Osteocyte (in vitro differentiated cells): ENCODE results near the gene SMIM38. TPM values are rescaled to one million over a fixed set of nuclear protein-coding genes. Genes with fewer than 3 reads are reported as not detected.

Experiments used
- DNase-seq: peaks from one replicate; pipeline ENCODE4 v3.0.0; 2021; ENCODE audit warnings: mixed read lengths; ENCODE audit not compliant: unreplicated experiment; ENCODE audit errors: extremely low spot score
- H3K27ac Mint-ChIP-seq: one replicate; pipeline ENCODE4 v1.8.0; 2021; ENCODE audit warnings: mild to moderate bottlenecking, mixed read lengths; ENCODE audit not compliant: unreplicated experiment
- H3K27me3 Mint-ChIP-seq: one replicate; pipeline ENCODE4 v1.8.0; 2021; ENCODE audit warnings: mixed read lengths; ENCODE audit not compliant: unreplicated experiment
- H3K36me3 Mint-ChIP-seq: one replicate; pipeline ENCODE4 v1.8.0; 2021; ENCODE audit warnings: mixed read lengths; ENCODE audit not compliant: unreplicated experiment
- H3K4me1 Mint-ChIP-seq: one replicate; pipeline ENCODE4 v1.8.0; 2021; ENCODE audit warnings: mixed read lengths; ENCODE audit not compliant: unreplicated experiment
- H3K4me3 Mint-ChIP-seq: one replicate; pipeline ENCODE4 v1.8.0; 2021; ENCODE audit warnings: mild to moderate bottlenecking, moderate library complexity, mixed read lengths; ENCODE audit not compliant: unreplicated experiment
- H3K9me3 Mint-ChIP-seq: one replicate; pipeline ENCODE4 v1.8.0; 2021; ENCODE audit warnings: mixed read lengths; ENCODE audit not compliant: unreplicated experiment
- CTCF ChIP-seq: fragments of 200-600 bp; sonication (generic); IDR thresholded peaks from 2 replicates; pipeline ENCODE4 v1.5.0; 2021; ENCODE audit warnings: antibody characterized with exemption, mild to moderate bottlenecking, moderate library complexity
- total RNA-seq: library from RNA; stranded (reverse); gene quantifications from 2 replicates; pipeline ENCODE4 v1.2.1, GENCODE V29; 2021

SMIM38 gene
- total RNA-seq, 1 donor from 2014 or later = 1.0 TPM

- Mint-ChIP-seq H3K36me3 (no peaks in the 10 kb centered on the region), H3K27me3 (no peaks in the 10 kb centered on the region), H3K9me3 (peaks cover 8% of the 10 kb centered on the region), H3K4me1 (peaks cover 30% of the 10 kb centered on the region), H3K27ac (peak overlapping the region; percentile 14), H3K4me3 (no peak overlapping the region)
- DNase-seq = no peak
- TF ChIP-seq CTCF = no peak
Observed at GRCh38 chr11:69123593-69124545, 31.9 kb upstream of the SMIM38 start.

GRCh38 chr11:69125861-69126260, 29.9 kb upstream of the SMIM38 start:
- peaks cover 34% of the 10 kb centered on the region for H3K4me1 Mint-ChIP-seq
- no peaks in the 10 kb centered on the region for H3K36me3 Mint-ChIP-seq
- no peak overlapping the region for H3K27ac Mint-ChIP-seq
- H3K27me3 Mint-ChIP-seq = no peaks in the 10 kb centered on the region
- peaks cover 6% of the 10 kb centered on the region for H3K9me3 Mint-ChIP-seq
- no peak for TF ChIP-seq CTCF
- no peak overlapping the region for H3K4me3 Mint-ChIP-seq
- no peak for DNase-seq

- Mint-ChIP-seq H3K4me1 (peaks cover 35% of the 10 kb centered on the region), H3K36me3 (no peaks in the 10 kb centered on the region), H3K27ac (no peak overlapping the region), H3K9me3 (peaks cover 6% of the 10 kb centered on the region), H3K4me3 (no peak overlapping the region), H3K27me3 (no peaks in the 10 kb centered on the region)
- TF ChIP-seq CTCF = no peak
- DNase-seq = no peak
Observed at GRCh38 chr11:69126286-69126685, 29.4 kb upstream of the SMIM38 start.

- no peak for TF ChIP-seq CTCF
- no peak for DNase-seq
- H3K9me3 Mint-ChIP-seq = peaks cover 6% of the 10 kb centered on the region
- H3K27ac Mint-ChIP-seq = no peak overlapping the region
- H3K4me1 Mint-ChIP-seq = peaks cover 33% of the 10 kb centered on the region
- no peaks in the 10 kb centered on the region for H3K27me3 Mint-ChIP-seq
- no peak overlapping the region for H3K4me3 Mint-ChIP-seq
- H3K36me3 Mint-ChIP-seq = no peaks in the 10 kb centered on the region
Observed at GRCh38 chr11:69127081-69127850, 28.5 kb upstream of the SMIM38 start.

GRCh38 chr11:69127884-69128283, 27.9 kb upstream of the SMIM38 start:
- Mint-ChIP-seq H3K27me3 (no peaks in the 10 kb centered on the region), H3K27ac (no peak overlapping the region), H3K4me3 (no peak overlapping the region), H3K36me3 (no peaks in the 10 kb centered on the region), H3K9me3 (peaks cover 6% of the 10 kb centered on the region), H3K4me1 (peaks cover 27% of the 10 kb centered on the region)
- no peak for DNase-seq
- no peak for TF ChIP-seq CTCF
